ENCODE results near the gene STMN1.
A peak's percentile ranks its signal among the peaks of the same experiment; 100 is the strongest.

The STMN1 gene

DNA sequence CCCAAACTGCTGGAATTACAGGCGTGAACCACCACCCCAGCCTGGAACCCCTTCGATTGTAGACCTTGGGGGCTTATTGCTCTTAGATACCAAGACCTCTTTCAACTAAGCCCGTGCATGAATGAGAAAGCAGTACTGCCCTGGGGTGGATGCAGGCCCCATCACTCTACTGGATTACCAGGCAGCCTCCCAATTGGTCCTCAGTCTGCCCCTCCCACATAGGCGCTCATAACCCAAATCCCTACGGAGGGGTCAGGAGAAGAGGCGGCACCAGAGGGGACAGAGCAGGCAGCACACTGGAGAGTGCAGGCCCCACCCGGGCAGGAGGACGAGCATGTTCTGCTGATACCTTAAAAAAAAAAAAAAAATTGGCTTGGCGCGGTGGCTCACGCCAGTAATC lies 12.4 kb upstream of the STMN1 start:
- DNase-seq = no peak

DNA sequence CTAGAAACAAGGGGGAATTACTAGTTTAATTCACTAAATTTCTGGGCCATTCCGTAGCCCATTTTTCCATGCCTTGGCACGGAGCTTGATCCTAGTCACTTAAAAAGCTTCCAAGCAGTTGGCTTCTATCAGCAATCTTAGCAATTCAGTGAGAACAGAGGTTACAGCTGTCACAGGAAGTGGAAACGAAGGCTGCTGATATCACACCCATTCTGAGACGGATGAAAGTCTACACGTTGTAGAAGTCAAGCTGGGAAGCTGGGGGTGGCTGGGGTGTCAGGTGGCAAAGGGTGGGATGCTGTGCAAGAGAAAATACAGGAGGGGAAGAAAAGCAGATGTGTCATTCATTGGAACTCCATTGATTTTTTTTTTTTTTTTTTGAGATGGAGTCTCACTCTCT lies 11.8 kb upstream of the STMN1 start:
- DNase-seq = no peak

DNA sequence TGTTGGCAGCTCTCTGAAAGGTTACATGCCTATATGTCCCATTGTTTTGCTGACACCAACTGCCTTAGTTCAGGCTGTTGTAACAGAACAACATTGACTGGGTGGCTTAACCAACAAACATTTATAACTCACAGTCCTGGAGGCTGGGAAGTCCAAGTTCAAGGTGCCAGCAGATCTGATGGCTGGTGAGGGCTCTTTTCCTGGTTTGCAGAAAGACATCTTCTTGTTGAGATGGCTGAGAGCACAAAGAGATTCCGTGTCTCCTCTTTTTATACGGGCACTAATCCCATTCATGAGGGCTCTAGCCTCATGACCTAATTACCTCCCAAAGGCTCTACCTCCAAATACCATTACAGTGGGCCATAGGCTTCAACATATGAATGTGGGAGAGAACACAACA lies 10.2 kb upstream of the STMN1 start:
- no peak for DNase-seq

DNA sequence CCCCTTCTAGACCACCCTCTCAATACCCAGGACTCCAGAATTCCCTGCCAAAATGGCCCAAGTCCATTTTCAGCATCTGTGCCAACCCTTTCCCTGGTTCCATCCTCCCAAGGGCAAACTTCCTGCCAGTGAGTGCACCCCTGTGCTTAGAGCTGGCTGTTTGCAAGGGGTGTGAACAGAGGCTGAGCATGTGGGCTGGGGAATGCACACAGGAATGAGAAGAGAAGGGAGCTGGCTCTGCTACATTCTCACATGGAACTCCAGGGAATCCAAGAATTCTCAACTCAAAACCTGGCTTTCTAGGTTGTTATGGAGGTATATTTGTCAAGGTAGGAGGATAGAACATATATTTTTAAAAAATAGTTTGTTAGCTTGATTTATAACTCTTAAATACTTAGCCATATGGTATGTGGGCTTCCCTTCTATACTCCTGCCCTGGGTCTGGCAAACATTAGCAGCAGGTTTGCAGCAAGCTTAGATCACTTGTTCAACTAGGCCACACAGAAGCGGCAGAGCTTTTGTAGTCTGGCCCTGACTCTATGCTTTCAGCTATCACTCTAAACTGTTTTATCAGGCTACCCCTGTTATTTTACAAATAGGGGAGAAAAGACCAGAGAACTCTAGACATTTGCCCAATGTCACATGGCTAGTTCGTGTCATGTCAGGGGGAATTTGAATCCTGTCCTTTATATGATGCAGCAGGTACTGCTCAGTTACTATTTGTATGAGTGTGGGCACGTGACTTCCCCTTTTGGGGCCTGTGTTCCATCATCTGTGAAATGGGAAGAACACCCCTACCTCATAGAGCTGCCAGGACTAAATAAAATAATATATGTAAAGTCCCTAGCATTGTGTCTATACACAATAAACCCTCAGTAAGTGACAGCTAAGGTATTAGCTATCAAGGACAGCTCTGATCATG lies 8.1 kb upstream of the STMN1 start:
- DNase-seq = no peak

GRCh38 chr1:25913206-25913605 lies 7.0 kb upstream of the STMN1 start:
- no peak for DNase-seq

DNA sequence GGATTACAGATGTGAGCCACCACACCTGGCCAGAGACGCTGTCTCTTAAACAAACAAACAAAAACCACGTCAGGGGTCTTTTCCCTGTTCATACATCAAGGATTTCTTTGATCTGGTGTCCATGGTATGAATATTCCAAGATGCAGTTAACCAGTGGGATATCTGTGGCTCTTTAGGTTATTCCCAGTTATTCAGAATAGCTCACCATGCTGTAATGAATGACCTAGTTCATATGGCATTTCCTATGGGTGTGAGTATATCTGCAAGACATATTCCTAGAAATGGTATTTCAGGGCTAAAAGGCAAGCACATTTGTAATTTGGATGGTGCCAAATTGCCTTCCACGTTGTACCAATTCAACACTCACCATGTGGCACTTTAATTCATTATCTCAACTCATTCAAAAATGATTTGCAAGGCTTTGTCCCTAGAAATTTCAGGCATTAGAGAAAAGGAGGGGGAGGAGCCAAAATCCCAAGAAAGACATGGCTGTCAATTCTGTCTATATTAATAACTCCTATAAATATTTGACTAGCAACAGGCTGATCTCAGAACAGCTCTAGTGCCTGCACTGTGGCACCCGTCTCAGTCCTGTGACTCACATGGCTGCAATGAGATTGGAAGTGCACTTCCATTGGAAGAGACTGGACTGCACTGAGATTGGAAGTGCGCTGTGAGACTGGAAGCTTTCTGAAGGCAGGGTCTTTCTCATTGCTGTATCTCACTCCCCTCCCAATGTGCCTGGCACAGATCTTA lies 6.0 kb upstream of the STMN1 start:
- no peak for DNase-seq

- DNase-seq = no peak
Observed at GRCh38 chr1:25911162-25911561, 4.9 kb upstream of the STMN1 start.

DNA sequence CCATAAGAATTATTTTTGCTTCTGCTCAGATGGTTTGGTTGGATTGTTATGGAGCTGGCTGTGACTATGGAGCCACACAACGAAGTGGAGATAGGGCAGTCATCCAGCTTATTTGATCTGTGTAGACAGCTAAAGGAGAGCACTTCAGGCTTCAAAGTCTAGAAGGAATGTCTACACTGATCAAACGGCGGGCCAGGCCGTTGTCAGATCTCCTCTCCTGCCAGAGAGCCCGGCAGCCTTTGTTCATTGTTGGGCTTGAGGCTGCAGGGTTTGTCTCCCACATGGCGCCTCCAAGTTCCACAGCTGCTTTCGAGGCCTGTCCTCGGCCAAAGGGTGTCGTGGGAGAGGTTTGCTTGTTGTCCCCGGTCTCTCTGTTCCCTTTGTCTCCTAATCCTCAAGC lies 2.8 kb upstream of the STMN1 start:
- no peak for DNase-seq

- DNase-seq = no peak
Observed at GRCh38 chr1:25908161-25908560, 1.9 kb upstream of the STMN1 start.

DNA sequence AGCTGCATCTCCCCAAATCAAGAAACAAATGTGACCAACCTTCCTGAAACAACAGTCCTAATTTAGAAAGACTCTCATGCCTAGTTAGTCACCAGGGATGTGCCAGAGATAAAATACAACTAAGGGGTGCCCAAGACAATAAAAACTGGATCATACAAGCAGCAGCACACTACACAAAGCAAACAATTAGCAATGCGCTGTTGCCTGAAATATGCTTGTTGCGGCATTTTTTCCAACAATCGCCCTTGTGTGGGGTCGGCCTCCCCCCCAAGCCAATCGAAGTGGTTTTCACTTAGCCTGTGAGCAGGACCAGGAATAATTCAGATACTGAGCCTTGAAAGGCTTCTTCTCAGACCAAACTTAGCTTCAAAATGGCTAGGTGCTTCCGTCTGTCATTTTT lies 1.4 kb upstream of the STMN1 start:
- no peak for DNase-seq

DNA sequence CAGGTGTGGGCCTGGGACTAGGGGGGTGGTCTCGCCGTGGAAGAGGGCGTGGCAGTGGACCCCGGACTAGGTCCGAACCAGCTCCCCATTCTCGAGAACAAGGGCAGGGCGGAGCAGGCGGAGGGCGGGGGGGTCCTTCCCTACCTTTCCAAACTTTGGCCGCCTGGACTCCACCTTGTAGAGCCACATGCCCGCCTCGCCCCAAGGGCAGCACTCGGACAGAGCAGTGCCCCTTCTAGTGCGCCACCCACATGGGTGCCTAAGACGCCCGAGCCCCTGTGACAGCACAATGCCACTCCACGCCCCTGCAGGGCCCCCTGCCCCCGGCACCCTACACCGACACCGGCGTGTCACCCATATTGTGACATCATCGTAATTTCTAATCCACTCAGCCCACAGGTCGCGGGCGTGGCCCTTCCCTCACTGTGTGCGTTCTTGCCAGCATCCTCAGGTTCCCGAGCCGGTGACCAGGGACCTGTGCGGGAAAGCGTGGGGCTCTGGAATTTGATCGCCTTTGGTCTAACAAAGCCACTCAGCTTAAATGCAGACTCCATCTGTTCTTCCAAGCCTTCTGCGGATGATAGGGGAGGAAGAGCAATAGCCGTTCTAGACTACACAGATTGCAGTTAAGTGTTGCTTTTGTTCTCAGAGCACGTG lies 553 bp upstream of the STMN1 start:
- no peak for DNase-seq

- peak; percentile 76 for DNase-seq
Observed at GRCh38 chr1:25904943-25905679, 1.1 kb downstream of the STMN1 start.

DNA sequence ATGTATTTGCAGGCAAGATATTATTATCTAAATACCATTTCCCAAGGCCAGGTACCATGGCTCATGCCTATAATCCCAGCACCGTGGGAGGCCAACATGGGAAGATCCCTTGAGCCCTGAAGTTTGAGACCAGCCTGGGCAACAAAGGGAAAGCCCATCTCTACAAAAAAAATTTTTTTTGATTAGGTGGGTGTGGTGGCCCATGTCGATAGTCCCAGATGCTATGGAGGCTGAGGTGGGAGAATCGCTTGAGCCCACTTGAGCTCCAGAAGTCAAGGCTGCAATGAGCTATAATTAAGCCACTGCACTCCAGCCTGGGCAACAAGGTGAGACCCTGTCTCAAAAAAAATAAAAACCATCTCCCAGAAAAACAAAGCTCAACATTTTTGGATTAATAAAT lies 2.2 kb downstream of the STMN1 start:
- DNase-seq = no peak

- no peak for DNase-seq
Observed at GRCh38 chr1:25902462-25902861, 3.8 kb downstream of the STMN1 start.

DNA sequence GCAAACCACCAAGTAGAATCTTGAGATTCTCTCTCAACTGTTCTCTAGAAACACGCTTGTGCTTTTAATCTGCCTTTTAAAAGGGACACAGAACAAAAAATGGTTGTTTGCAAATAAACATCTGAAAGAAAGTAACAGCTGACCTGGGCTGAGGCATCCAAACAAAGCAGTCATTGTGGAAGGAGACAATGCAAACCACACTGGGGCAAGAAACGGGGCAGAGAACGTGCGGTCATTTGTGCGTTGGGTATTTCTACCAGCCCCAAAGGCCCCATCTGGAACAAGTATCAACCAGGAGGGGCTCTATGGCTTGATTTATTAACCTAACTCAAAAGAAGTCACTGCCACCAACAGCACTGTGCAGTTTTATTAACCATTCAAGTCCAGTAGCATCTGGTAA lies 6.0 kb downstream of the STMN1 start:
- no peak for DNase-seq

- no peak for DNase-seq
Observed at GRCh38 chr1:25899792-25900191, 6.4 kb downstream of the STMN1 start.

GRCh38 chr1:25898223-25899015 lies 7.8 kb downstream of the STMN1 start:
- peak; percentile 66 for DNase-seq

DNA sequence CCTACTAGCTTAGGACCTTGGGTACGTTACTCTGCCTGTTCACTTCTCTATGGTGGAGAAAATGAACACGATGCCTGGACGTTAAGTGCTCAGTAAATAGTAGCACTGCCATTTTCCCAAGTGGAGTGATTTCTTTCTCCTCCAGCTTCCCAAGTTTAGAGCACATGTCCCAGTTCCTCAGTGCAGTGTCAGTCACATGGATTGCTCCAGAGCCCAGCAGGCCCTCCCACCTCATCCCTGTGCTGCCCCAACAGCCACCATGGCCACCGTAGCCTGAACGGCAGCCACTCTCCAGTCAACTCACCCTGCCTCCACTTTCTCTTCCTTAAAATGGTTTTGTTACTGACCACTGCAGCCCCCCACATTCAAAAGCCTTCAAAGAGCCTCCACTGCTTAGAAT lies 8.5 kb downstream of the STMN1 start:
- DNase-seq = no peak

DNA sequence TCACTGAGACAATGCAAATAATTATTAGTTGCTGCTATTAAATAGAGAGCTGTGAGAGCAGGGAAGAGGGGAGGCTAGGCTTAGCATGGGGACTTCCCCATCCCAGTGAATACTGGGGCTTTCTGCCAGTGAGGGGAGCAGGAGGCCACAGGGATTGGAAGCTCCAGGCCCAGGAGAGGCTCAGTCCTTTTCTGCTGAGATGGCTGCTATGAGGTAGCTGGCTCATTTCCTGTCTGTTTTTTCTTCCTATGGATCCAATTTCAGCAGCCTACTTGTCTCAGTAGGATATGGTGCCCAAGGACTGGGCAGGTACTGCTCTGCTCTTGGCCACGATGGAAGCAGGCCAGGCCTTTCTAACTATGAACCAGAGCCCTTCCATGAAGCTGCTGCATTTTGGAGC lies 10.0 kb downstream of the STMN1 start:
- no peak for DNase-seq

GRCh38 chr1:25895365-25895990 lies 10.7 kb downstream of the STMN1 start:
- peak; percentile 29 for DNase-seq

DNA sequence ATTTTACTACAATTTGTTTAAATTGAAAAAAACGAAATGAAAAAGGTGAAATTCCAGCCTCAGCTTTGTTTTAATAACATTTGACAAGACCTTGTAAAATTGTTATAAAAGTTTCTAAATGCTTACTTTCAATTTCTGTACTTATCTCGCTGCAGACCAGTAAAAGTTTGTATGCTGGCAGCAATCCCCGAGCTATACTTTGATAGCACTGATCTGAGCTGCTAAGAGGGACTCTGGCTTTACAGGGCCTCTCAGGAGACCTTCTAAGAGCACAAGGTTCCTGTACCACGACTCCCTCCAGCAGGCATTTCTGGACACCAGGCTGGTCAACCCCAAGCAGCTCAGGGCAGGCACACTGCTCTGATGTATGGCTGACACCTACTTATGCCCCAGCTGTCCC lies 13.1 kb downstream of the STMN1 start:
- no peak for DNase-seq

- DNase-seq = no peak
Observed at GRCh38 chr1:25891606-25892005, 14.6 kb downstream of the STMN1 start.
